Stimulated activated CD8-positive, alpha-beta memory T cell treated with anti-CD3 and anti-CD28 coated beads, Interleukin-4, amount 100 ng/mL, for 24 hours (primary cell): ENCODE measurements around the gene HBG2.
"Not testable (repeated sequence)": the region's sequence is repeated elsewhere in the genome, so short reads cannot be mapped to it uniquely, and the experiment has no call there.

ENCODE experiments used
- DNase-seq: peaks from one replicate; pipeline ENCODE4 v3.0.0-alpha.2; 2020; ENCODE audit warnings: low read depth

The HBG2 gene

GRCh38 chr11:5254646-5255413 lies at the start of gene HBG2:
Gene HBG2 (minus strand): TSS chr11:5254781. CDS start chr11:5254728, 53 bp downstream.
- not testable (repeated sequence) for DNase-seq

- no peak for DNase-seq
Observed at GRCh38 chr11:5304046-5304445, 49.5 kb upstream of the HBG2 start.

GRCh38 chr11:5303626-5304025 lies 49.0 kb upstream of the HBG2 start:
- no peak for DNase-seq

- no peak for DNase-seq
Observed at GRCh38 chr11:5301846-5302245, 47.3 kb upstream of the HBG2 start, which contains the start of gene OR51B4. Gene OR51B4 (minus strand): TSS chr11:5301946. CDS start chr11:5301946, 0 bp downstream.

GRCh38 chr11:5300251-5300650 lies 45.7 kb upstream of the HBG2 start:
- DNase-seq = no peak

GRCh38 chr11:5298451-5298850 lies 43.9 kb upstream of the HBG2 start:
- DNase-seq = no peak

GRCh38 chr11:5297721-5298323 lies 43.2 kb upstream of the HBG2 start:
- no peak for DNase-seq

- not testable (repeated sequence) for DNase-seq
Observed at GRCh38 chr11:5294342-5294995, 39.9 kb upstream of the HBG2 start.

- DNase-seq = no peak
Observed at GRCh38 chr11:5293028-5293427, 38.4 kb upstream of the HBG2 start.

GRCh38 chr11:5291207-5291838 lies 36.7 kb upstream of the HBG2 start:
- no peak for DNase-seq

GRCh38 chr11:5290106-5290505 lies 35.5 kb upstream of the HBG2 start:
- no peak for DNase-seq

GRCh38 chr11:5289696-5290095 lies 35.1 kb upstream of the HBG2 start:
- no peak for DNase-seq

GRCh38 chr11:5288906-5289550 lies 34.4 kb upstream of the HBG2 start:
- no peak for DNase-seq

- no peak for DNase-seq
Observed at GRCh38 chr11:5288108-5288905, 33.7 kb upstream of the HBG2 start.

- DNase-seq = no peak
Observed at GRCh38 chr11:5286901-5287300, 32.3 kb upstream of the HBG2 start.

- DNase-seq = no peak
Observed at GRCh38 chr11:5286351-5286750, 31.8 kb upstream of the HBG2 start.

GRCh38 chr11:5285703-5286340 lies 31.2 kb upstream of the HBG2 start:
- no peak for DNase-seq

- no peak for DNase-seq
Observed at GRCh38 chr11:5284637-5285036, 30.1 kb upstream of the HBG2 start.

- DNase-seq = no peak
Observed at GRCh38 chr11:5283882-5284281, 29.3 kb upstream of the HBG2 start.

GRCh38 chr11:5283086-5283485 lies 28.5 kb upstream of the HBG2 start:
- DNase-seq = no peak

- DNase-seq = no peak
Observed at GRCh38 chr11:5282628-5283027, 28.0 kb upstream of the HBG2 start.
